Measurements from ENCODE around the gene ZBTB5. TPM values are rescaled to one million over a fixed set of nuclear protein-coding genes. Genes with fewer than 3 reads are reported as not detected.
"Not testable (repeated sequence)": the region's sequence is repeated elsewhere in the genome, so short reads cannot be mapped to it uniquely, and the experiment has no call there.

ZBTB5 gene
- total RNA-seq, 1 experiment from 2014 or later, result 17.2 TPM

DNA sequence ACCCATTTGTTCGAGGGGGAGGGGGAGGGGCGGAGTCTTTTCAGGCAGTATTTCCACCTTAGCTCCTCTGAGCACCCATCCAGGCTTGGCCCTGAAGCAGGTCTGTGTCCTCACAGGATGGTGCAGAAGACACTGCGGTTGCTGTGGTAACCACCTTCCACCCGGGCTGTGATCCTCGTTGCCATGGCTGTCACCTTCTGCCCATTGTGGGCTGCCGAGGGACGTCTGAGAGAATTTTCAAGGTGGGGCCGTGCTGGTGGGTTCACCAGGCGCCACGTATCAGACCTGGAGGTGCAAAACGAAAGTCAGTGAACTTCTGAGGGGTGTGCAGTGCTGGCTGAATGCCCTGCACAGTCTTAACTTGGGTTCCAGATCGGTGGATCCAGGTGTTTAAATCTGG, 47.2 kb upstream of the ZBTB5 start:
- H3K36me3 ChIP-seq (ENCODE audit: insufficient read depth, low read length, poor library complexity, severe bottlenecking), result peaks cover 3% of the 10 kb centered on the region
- intact Hi-C loops (cut with micrococcal nuclease; ENCODE audit: unreplicated experiment), result no loop called here
- H3K9me3 ChIP-seq (ENCODE audit: low read depth, low read length, poor library complexity, severe bottlenecking), result no peaks in the 10 kb centered on the region
- no peak for TF ChIP-seq EZH2 (IDR thresholded peaks at IDR 0.05; ENCODE audit: borderline replicate concordance, low read depth, low read length, poor library complexity, severe bottlenecking)
- TF ChIP-seq, protein P1, sequence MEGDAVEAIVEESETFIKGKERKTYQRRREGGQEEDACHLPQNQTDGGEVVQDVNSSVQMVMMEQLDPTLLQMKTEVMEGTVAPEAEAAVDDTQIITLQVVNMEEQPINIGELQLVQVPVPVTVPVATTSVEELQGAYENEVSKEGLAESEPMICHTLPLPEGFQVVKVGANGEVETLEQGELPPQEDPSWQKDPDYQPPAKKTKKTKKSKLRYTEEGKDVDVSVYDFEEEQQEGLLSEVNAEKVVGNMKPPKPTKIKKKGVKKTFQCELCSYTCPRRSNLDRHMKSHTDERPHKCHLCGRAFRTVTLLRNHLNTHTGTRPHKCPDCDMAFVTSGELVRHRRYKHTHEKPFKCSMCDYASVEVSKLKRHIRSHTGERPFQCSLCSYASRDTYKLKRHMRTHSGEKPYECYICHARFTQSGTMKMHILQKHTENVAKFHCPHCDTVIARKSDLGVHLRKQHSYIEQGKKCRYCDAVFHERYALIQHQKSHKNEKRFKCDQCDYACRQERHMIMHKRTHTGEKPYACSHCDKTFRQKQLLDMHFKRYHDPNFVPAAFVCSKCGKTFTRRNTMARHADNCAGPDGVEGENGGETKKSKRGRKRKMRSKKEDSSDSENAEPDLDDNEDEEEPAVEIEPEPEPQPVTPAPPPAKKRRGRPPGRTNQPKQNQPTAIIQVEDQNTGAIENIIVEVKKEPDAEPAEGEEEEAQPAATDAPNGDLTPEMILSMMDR (conservative IDR thresholded peaks at IDR 0.05; ENCODE audit: low read depth, low read length), result no peak
- H3K4me1 ChIP-seq (ENCODE audit: insufficient read depth, low read length, poor library complexity, severe bottlenecking), result no peaks in the 10 kb centered on the region
- H3K27ac ChIP-seq (ENCODE audit: low read depth, low read length, poor library complexity, severe bottlenecking), result no peak overlapping the region
- ChIA-PET CTCF (no interaction called here), POLR2A (ENCODE audit: low non-redundant PET) (interaction anchor here (0.5 to 0.7 kb wide), 3 partner anchors 16 to 586 kb away, joined by 3 read pairs; no protein-coding TSS in a partner anchor)
- BruUV-seq (replicated peaks), result no TSS peak
- DNase-seq (ENCODE audit: low spot score), result no peak
- H3K27me3 ChIP-seq (replicated peaks; ENCODE audit: insufficient read depth, low read depth, low read length, poor library complexity), result no peaks in the 10 kb centered on the region
- H3K4me3 ChIP-seq (ENCODE audit: low read depth, low read length, poor library complexity, severe bottlenecking), result no peak overlapping the region

DNA sequence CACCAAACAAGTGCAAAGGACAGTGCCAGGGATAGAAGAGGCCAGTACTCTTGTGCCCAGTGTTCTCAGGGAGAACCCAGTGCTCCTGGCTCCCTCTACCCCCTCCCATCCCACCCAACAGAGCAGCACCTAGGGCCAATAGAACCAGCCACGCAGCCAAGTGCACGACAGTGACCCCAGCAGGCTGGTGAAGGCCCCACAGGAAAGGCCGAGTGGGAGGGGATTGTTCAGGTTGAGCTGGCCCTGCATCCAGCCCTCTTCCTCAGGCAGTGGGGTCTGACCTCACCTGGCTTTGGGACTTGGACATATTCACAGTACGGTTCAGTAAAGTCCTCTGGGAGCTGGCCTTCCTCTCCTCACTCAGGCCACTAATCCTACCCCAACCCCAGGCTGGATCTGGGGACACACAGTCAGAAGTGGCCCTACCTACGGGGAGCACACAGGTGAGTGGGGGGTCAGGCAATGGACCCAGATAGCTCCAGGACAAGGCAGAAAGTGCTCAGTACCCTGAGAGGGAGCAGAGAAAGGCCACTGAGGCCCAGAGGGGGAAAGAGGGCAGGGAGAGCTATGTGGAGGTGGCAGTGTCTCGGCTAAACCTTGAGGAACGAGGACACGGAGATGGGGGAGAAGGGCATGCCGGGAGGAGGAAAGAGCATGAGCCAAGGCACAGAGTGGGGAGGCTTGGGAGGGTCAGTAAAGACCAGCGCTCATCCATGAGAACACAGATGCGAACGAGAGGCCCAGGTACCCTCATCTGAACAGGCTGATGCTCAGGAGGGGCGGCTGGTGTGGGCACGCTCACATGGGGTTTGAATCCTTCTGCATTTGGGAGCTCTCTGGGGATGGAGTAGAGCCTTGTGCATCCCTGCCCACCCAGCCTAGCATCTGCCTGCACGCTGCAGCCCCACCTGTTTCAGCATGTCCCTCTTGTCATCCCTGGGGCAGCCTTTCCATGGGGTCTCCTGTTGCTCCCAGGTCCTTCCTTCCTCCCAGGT, 46.1 kb upstream of the ZBTB5 start:
- TF ChIP-seq, protein P1 (conservative IDR thresholded peaks at IDR 0.05; ENCODE audit: low read depth, low read length), result no peak; the same call in 1 of the 2 replicates
- no TSS peak for BruUV-seq (replicated peaks)
- H3K36me3 ChIP-seq (ENCODE audit: insufficient read depth, low read length, poor library complexity, severe bottlenecking), result peaks cover 8% of the 10 kb centered on the region
- POLR2A ChIA-PET (ENCODE audit: low non-redundant PET), result interaction anchor here (0.6 kb wide), 1 partner anchor 15 kb away, joined by 3 read pairs; no protein-coding TSS in a partner anchor
- H3K9me3 ChIP-seq (ENCODE audit: low read depth, low read length, poor library complexity, severe bottlenecking), result no peaks in the 10 kb centered on the region
- DNase-seq (ENCODE audit: low spot score), result peak; percentile 33
- H3K4me3 ChIP-seq (ENCODE audit: low read depth, low read length, poor library complexity, severe bottlenecking), result no peak overlapping the region
- intact Hi-C loops (cut with micrococcal nuclease; ENCODE audit: unreplicated experiment), result no loop called here
- H3K4me1 ChIP-seq (ENCODE audit: insufficient read depth, low read length, poor library complexity, severe bottlenecking), result no peaks in the 10 kb centered on the region
- H3K27ac ChIP-seq (ENCODE audit: low read depth, low read length, poor library complexity, severe bottlenecking), result no peak overlapping the region
- no peaks in the 10 kb centered on the region for H3K27me3 ChIP-seq (replicated peaks; ENCODE audit: insufficient read depth, low read depth, low read length, poor library complexity)
- CTCF ChIA-PET, result no interaction called here

- intact Hi-C loops (cut with micrococcal nuclease; ENCODE audit: unreplicated experiment); DNase-seq (ENCODE audit: low spot score); CTCF ChIA-PET; BruUV-seq (replicated peaks); POLR2A ChIA-PET (ENCODE audit: low non-redundant PET); H3K4me3 ChIP-seq (ENCODE audit: low read depth, low read length, poor library complexity, severe bottlenecking); H3K4me1 ChIP-seq (ENCODE audit: insufficient read depth, low read length, poor library complexity, severe bottlenecking); H3K27ac ChIP-seq (ENCODE audit: low read depth, low read length, poor library complexity, severe bottlenecking); H3K27me3 ChIP-seq (replicated peaks; ENCODE audit: insufficient read depth, low read depth, low read length, poor library complexity); H3K9me3 ChIP-seq (ENCODE audit: low read depth, low read length, poor library complexity, severe bottlenecking): not testable (repeated sequence)
- peaks cover 12% of the 10 kb centered on the region for H3K36me3 ChIP-seq (ENCODE audit: insufficient read depth, low read length, poor library complexity, severe bottlenecking)
These were observed 44.8 kb upstream of the ZBTB5 start for GRCh38 chr9:37510053-37510452.

All from A673 (cell line).